ENCODE data around the gene EYA3.

GRCh38 chr1:27970401-27970800 is 118.0 kb downstream of the EYA3 start:
- no peak for TF ChIP-seq CTCF (IDR thresholded peaks at IDR 0.05)
- no peak for TF ChIP-seq POLR2AphosphoS5 (IDR thresholded peaks at IDR 0.05)
- no peak for TF ChIP-seq POLR2A (IDR thresholded peaks at IDR 0.05)
